A673 (cell line): Measurements from ENCODE around the gene SORL1. TPM values are rescaled to one million over a fixed set of nuclear protein-coding genes. Genes with fewer than 3 reads are reported as not detected.

ENCODE experiments used
- BruUV-seq: library from RNA; stranded (reverse); fragments of 400-500 nt; replicated peaks from 2 replicates; lab custom pipeline; 2021; lab: Mats Ljungman, UMichigan
- CTCF ChIA-PET: fragments of 300-600 bp; sonication (Branson Sonifier 250); formaldehyde crosslinking; loops from one replicate; lab custom pipeline; 2022; ENCODE audit warnings: antibody characterized with exemption; lab: Charles Lee
- POLR2A ChIA-PET: fragments of 300-600 bp; sonication (Branson Sonifier 250); formaldehyde crosslinking; loops from one replicate; lab custom pipeline; 2022; ENCODE audit warnings: antibody characterized with exemption; ENCODE audit not compliant: low non-redundant PET; lab: Charles Lee
- DNase-seq: peaks from one replicate; pipeline ENCODE4 v3.0.0-alpha.2; 2015; ENCODE audit warnings: low spot score
- H3K27ac ChIP-seq: fragments of 200-600 bp; sonication (generic); 2 replicates; pipeline ENCODE4 v1.5.1; 2016; ENCODE audit warnings: mixed run types, low read depth, mild to moderate bottlenecking, mixed read lengths, antibody characterized with exemption, low read length; ENCODE audit not compliant: poor library complexity, severe bottlenecking
- H3K27me3 ChIP-seq: fragments of 200-600 bp; sonication (generic); replicated peaks from 2 replicates; pipeline ENCODE4 v1.6.1; 2017; ENCODE audit warnings: mixed run types, low read depth, mild to moderate bottlenecking, mixed read lengths, antibody characterized with exemption, low read length; ENCODE audit not compliant: insufficient read depth, poor library complexity
- H3K36me3 ChIP-seq: fragments of 200-600 bp; sonication (generic); 2 replicates; pipeline ENCODE4 v1.6.1; 2016; ENCODE audit warnings: mixed run types, mild to moderate bottlenecking, mixed read lengths, antibody characterized with exemption, low read length; ENCODE audit not compliant: insufficient read depth, poor library complexity, severe bottlenecking
- H3K4me1 ChIP-seq: fragments of 200-600 bp; sonication (generic); 2 replicates; pipeline ENCODE4 v1.6.1; 2017; ENCODE audit warnings: mixed run types, mild to moderate bottlenecking, mixed read lengths, antibody characterized with exemption, low read length; ENCODE audit not compliant: insufficient read depth, poor library complexity, severe bottlenecking
- H3K4me3 ChIP-seq: fragments of 200-600 bp; sonication (generic); 2 replicates; pipeline ENCODE4 v1.5.1; 2016; ENCODE audit warnings: low read depth, mixed run types, mild to moderate bottlenecking, mixed read lengths, low read length; ENCODE audit not compliant: poor library complexity, severe bottlenecking
- H3K9me3 ChIP-seq: fragments of 200-600 bp; sonication (generic); 2 replicates; pipeline ENCODE4 v1.6.1; 2016; ENCODE audit warnings: mixed run types, low read depth, mild to moderate bottlenecking, mixed read lengths, antibody characterized with exemption, low read length; ENCODE audit not compliant: poor library complexity, severe bottlenecking
- CTCF ChIP-seq: fragments of 300-800, 200-600 bp; sonication (generic); conservative IDR thresholded peaks from 2 replicates; pipeline ENCODE4 v1.5.1; 2017; ENCODE audit warnings: low read depth, mild to moderate bottlenecking, antibody characterized with exemption, low read length, moderate library complexity, mixed read lengths
- EZH2 ChIP-seq: fragments of 200-600 bp; sonication (generic); IDR thresholded peaks from 2 replicates; pipeline ENCODE4 v1.6.1; 2017; ENCODE audit warnings: borderline replicate concordance, low read depth, mild to moderate bottlenecking, mixed read lengths, antibody characterized with exemption, low read length; ENCODE audit not compliant: poor library complexity, severe bottlenecking
- intact Hi-C: fragments of 100-400 bp; cut with micrococcal nuclease; formaldehyde crosslinking; loops from one replicate; pipeline ENCODE4 v1.10.0; 2022; ENCODE audit not compliant: unreplicated experiment
- total RNA-seq: library from RNA; stranded (reverse); gene quantifications from 2 replicates; pipeline ENCODE4 v1.2.3, GENCODE V29; 2021

The SORL1 gene
- total RNA-seq, 1 experiment from 2014 or later = 0.95 TPM

GRCh38 chr11:121618516-121618915 lies 166.4 kb downstream of the SORL1 start:
- CTCF ChIA-PET = interaction anchor here (0.6 kb wide), 1 partner anchor 23 kb away, joined by 3 read pairs; no protein-coding TSS in a partner anchor
- TF ChIP-seq CTCF (no peak), EZH2 (no peak)
- H3K36me3 ChIP-seq = no peaks in the 10 kb centered on the region

GRCh38 chr11:121625777-121626506 lies 173.8 kb downstream of the SORL1 start:
- Histone ChIP-seq H3K4me3 (no peak overlapping the region), H3K27ac (no peak overlapping the region), H3K27me3 (no peaks in the 10 kb centered on the region), H3K4me1 (no peaks in the 10 kb centered on the region), H3K36me3 (no peaks in the 10 kb centered on the region), H3K9me3 (no peaks in the 10 kb centered on the region)
- ChIA-PET CTCF (no interaction called here), POLR2A (no interaction called here)
- no TSS peak for BruUV-seq
- intact Hi-C loops = no loop called here
- no peak for DNase-seq
- TF ChIP-seq EZH2 (no peak), CTCF (no peak)

More at GRCh38 chr11:121618516-121618915, 166.4 kb downstream of the SORL1 start:
- intact Hi-C loops = no loop called here
- DNase-seq = no peak
- POLR2A ChIA-PET = no interaction called here
- Histone ChIP-seq H3K27me3 (no peaks in the 10 kb centered on the region), H3K27ac (no peak overlapping the region), H3K4me1 (peaks cover 12% of the 10 kb centered on the region), H3K9me3 (no peaks in the 10 kb centered on the region), H3K4me3 (no peak overlapping the region)
- BruUV-seq = no TSS peak

- ChIA-PET POLR2A (no interaction called here), CTCF (no interaction called here)
- Histone ChIP-seq H3K9me3 (no peaks in the 10 kb centered on the region), H3K4me1 (no peaks in the 10 kb centered on the region), H3K27ac (no peak overlapping the region), H3K27me3 (no peaks in the 10 kb centered on the region), H3K36me3 (no peaks in the 10 kb centered on the region), H3K4me3 (no peak overlapping the region)
- no TSS peak for BruUV-seq
- DNase-seq = no peak
- intact Hi-C loops = no loop called here
- TF ChIP-seq CTCF (no peak), EZH2 (no peak)
These were observed 174.4 kb downstream of the SORL1 start for GRCh38 chr11:121626507-121626875.
